K562 (cell line): ENCODE measurements around the gene NDUFA13. TPM values are rescaled to one million over a fixed set of nuclear protein-coding genes. Genes with fewer than 3 reads are reported as not detected.

Experiments
- BRD9 ChIP-seq: fragments of 450-650 bp; IDR thresholded peaks from 2 replicates; pipeline ENCODE4 v1.6.1; 2018; ENCODE audit warnings: low read depth; ENCODE audit not compliant: partially characterized antibody
- CHD2 ChIP-seq: IDR thresholded peaks from 2 replicates; pipeline ENCODE4 v1.6.1; 2011; ENCODE audit warnings: low read depth, low read length
- DMBX1 ChIP-seq: fragments of 250-450 bp; sonication (Bioruptor Pico); IDR thresholded peaks from 2 replicates; pipeline ENCODE4 v1.8.0; 2022; ENCODE audit warnings: inconsistent platforms, mild to moderate bottlenecking, moderate library complexity, borderline replicate concordance
- MXI1 ChIP-seq: IDR thresholded peaks from 2 replicates; pipeline ENCODE4 v1.6.1; 2011; ENCODE audit warnings: low read depth, mild to moderate bottlenecking, improper control_type of control experiment, low read length
- NR2F6 ChIP-seq: fragments of 450-650 bp; formaldehyde crosslinking; IDR thresholded peaks from 2 replicates; pipeline ENCODE4 v1.4.0; 2020; ENCODE audit warnings: mild to moderate bottlenecking
- RBBP5 ChIP-seq: fragments of 200-600 bp; sonication (generic); IDR thresholded peaks from 2 replicates; pipeline ENCODE4 v1.6.1; 2012; ENCODE audit warnings: borderline replicate concordance, mild to moderate bottlenecking, low read length, control low read depth, inconsistent platforms; ENCODE audit not compliant: insufficient read depth, poor library complexity, severe bottlenecking
- SNRNP70 ChIP-seq: fragments of 200-400 bp; formaldehyde crosslinking; optimal IDR thresholded peaks from 2 replicates; pipeline ENCODE3; 2017; ENCODE audit warnings: low read depth, low read length
- SRSF3 ChIP-seq: fragments of 200-400 bp; formaldehyde crosslinking; IDR thresholded peaks from 2 replicates; pipeline ENCODE4 v1.6.1; 2016; ENCODE audit warnings: mild to moderate bottlenecking, low read length, moderate library complexity; ENCODE audit not compliant: insufficient read depth
- STAG1 ChIP-seq: sonication (generic); formaldehyde crosslinking; IDR thresholded peaks from 2 replicates; pipeline ENCODE4 v1.5.0; 2020; ENCODE audit warnings: missing genetic modification reagents, borderline replicate concordance
- SUPT5H ChIP-seq: fragments of 450-650 bp; IDR thresholded peaks from 2 replicates; pipeline ENCODE4 v1.6.1; 2016
- polyA plus RNA-seq, 8 experiments: library from polyadenylated mRNA; depleted of rRNA in 4 of 8; stranded (reverse) in 5 of 8; unstranded in 3 of 8; fragments of >200 nt; fragmentation: Nextera tagmentation in 2 of 8; fragmentation: Illumina TruSeq in 1 of 8; extraction: Ambion mirVana in 2 of 8; extraction: Trizol in 1 of 8; gene quantifications; 2 replicates each; pipeline versions ENCODE4 v1.2.1 to v1.2.3, GENCODE V29; 2011 to 2014; ENCODE audit warnings: inconsistent platforms in 1 of 8, missing spikeins in 1 of 8
- total RNA-seq, 7 experiments: library from RNA; depleted of rRNA in 6 of 7; stranded (reverse); fragments of >200 nt in 6 of 7; fragmentation: Illumina TruSeq in 2 of 7; extraction: Trizol in 2 of 7; gene quantifications; 2 replicates each; pipeline versions ENCODE4 v1.2.1 to v1.2.3, GENCODE V29; 2011 to 2021; ENCODE audit warnings: low replicate concordance in 1 of 7
- TF ChIP-seq, protein P1 (sequence below): sonication (generic); formaldehyde crosslinking; IDR thresholded peaks from 2 replicates; pipeline ENCODE4 v1.5.0; 2020; ENCODE audit warnings: missing genetic modification reagents
- TF ChIP-seq, protein P2 (sequence below): fragments of 450-650 bp; IDR thresholded peaks from one replicate; pipeline ENCODE4 v1.6.1; 2018; ENCODE audit warnings: mild to moderate bottlenecking, moderate library complexity; ENCODE audit not compliant: partially characterized antibody
- TF ChIP-seq, protein P3 (sequence below): fragments of 450-650 bp; IDR thresholded peaks from 2 replicates; pipeline ENCODE4 v1.6.1; 2017; ENCODE audit warnings: antibody characterized with exemption, mild to moderate bottlenecking
- TF ChIP-seq, protein P4 (sequence below): sonication (generic); formaldehyde crosslinking; IDR thresholded peaks from 2 replicates; pipeline ENCODE4 v1.9.0; 2022; ENCODE audit warnings: mild to moderate bottlenecking, missing genetic modification reagents

The NDUFA13 gene
- total and polyA plus RNA-seq, 9 of the 15 experiments (the other 6 are each of a cell fraction or from before 2014, with no cell fraction given) = 146 to 596 (median 429) TPM

DNA sequence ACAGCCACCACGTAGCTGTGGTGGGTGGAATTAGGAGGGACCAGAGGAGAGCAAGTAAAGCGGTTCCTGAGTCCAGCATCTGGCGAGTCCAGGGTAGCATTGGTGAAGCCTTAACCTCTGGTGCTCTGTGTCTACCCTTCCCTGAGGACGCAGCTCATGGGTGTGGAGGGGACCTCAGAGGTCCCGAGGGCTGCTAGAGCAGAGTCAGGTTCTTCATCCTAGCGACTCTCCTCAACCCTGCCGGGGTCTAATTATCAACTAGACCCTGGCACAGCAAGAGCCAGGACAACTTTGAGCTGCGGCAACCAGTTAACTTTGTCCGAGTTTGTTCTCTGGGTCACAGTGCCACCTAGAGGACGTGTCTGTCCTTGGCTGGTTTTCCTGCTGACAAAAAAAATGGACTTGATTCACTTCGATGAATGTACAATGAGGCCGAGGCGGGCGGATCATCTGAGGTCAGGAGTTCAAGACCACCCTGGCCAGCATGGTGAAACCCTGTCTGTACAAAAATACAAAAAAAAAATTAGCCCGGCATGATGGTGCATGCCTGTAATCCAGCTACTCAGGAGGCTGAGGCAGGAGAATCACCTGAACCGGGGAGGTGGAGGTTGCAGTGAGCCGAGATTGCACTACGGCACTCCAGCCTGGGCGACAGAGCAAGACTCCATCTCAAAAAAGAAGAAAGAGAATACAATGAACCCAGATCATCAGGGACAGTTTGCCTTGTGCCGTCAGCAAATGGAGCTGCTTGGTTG is 25.6 kb upstream of the NDUFA13 start (continued):
- TF ChIP-seq SRSF3 = no peak
- TF ChIP-seq, protein P1, sequence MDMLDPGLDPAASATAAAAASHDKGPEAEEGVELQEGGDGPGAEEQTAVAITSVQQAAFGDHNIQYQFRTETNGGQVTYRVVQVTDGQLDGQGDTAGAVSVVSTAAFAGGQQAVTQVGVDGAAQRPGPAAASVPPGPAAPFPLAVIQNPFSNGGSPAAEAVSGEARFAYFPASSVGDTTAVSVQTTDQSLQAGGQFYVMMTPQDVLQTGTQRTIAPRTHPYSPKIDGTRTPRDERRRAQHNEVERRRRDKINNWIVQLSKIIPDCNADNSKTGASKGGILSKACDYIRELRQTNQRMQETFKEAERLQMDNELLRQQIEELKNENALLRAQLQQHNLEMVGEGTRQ (CRISPR knock-in tag) = no peak
- TF ChIP-seq, protein P2, sequence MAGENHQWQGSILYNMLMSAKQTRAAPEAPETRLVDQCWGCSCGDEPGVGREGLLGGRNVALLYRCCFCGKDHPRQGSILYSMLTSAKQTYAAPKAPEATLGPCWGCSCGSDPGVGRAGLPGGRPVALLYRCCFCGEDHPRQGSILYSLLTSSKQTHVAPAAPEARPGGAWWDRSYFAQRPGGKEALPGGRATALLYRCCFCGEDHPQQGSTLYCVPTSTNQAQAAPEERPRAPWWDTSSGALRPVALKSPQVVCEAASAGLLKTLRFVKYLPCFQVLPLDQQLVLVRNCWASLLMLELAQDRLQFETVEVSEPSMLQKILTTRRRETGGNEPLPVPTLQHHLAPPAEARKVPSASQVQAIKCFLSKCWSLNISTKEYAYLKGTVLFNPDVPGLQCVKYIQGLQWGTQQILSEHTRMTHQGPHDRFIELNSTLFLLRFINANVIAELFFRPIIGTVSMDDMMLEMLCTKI = no peak
- no peak for TF ChIP-seq CHD2
- TF ChIP-seq RBBP5 = no peak
- TF ChIP-seq DMBX1 (CRISPR knock-in tag) = 0 out of 2 replicates have a peak, but pooled peaks have one; percentile 34
- TF ChIP-seq MXI1 = no peak
- TF ChIP-seq SUPT5H = no peak
- TF ChIP-seq SNRNP70 = no peak
- TF ChIP-seq, protein P3, sequence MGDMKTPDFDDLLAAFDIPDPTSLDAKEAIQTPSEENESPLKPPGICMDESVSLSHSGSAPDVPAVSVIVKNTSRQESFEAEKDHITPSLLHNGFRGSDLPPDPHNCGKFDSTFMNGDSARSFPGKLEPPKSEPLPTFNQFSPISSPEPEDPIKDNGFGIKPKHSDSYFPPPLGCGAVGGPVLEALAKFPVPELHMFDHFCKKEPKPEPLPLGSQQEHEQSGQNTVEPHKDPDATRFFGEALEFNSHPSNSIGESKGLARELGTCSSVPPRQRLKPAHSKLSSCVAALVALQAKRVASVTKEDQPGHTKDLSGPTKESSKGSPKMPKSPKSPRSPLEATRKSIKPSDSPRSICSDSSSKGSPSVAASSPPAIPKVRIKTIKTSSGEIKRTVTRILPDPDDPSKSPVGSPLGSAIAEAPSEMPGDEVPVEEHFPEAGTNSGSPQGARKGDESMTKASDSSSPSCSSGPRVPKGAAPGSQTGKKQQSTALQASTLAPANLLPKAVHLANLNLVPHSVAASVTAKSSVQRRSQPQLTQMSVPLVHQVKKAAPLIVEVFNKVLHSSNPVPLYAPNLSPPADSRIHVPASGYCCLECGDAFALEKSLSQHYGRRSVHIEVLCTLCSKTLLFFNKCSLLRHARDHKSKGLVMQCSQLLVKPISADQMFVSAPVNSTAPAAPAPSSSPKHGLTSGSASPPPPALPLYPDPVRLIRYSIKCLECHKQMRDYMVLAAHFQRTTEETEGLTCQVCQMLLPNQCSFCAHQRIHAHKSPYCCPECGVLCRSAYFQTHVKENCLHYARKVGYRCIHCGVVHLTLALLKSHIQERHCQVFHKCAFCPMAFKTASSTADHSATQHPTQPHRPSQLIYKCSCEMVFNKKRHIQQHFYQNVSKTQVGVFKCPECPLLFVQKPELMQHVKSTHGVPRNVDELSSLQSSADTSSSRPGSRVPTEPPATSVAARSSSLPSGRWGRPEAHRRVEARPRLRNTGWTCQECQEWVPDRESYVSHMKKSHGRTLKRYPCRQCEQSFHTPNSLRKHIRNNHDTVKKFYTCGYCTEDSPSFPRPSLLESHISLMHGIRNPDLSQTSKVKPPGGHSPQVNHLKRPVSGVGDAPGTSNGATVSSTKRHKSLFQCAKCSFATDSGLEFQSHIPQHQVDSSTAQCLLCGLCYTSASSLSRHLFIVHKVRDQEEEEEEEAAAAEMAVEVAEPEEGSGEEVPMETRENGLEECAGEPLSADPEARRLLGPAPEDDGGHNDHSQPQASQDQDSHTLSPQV = peak; percentile 53; the same call in 1 of the 2 replicates
- peak; percentile 30; the same call in 1 of the 2 replicates for TF ChIP-seq STAG1 (CRISPR knock-in tag)
- TF ChIP-seq, protein P4, sequence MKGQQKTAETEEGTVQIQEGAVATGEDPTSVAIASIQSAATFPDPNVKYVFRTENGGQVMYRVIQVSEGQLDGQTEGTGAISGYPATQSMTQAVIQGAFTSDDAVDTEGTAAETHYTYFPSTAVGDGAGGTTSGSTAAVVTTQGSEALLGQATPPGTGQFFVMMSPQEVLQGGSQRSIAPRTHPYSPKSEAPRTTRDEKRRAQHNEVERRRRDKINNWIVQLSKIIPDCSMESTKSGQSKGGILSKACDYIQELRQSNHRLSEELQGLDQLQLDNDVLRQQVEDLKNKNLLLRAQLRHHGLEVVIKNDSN (CRISPR knock-in tag) = peak; percentile 49
- TF ChIP-seq BRD9 = peak; percentile 20
- no peak for TF ChIP-seq NR2F6 (CRISPR knock-in tag)
